Nephron (organoid): ENCODE results near the gene TNFRSF25.

ENCODE experiments used
- H3K27ac Mint-ChIP-seq, 3 experiments: 2 replicates each; pipeline ENCODE4 v1.8.0; 2020; ENCODE audit warnings: mixed read lengths in 3 of 3, mild to moderate bottlenecking in 2 of 3, moderate library complexity in 1 of 3
- H3K27me3 Mint-ChIP-seq: 2 replicates; pipeline ENCODE4 v1.8.0; 2021; ENCODE audit warnings: low read depth, mild to moderate bottlenecking, moderate library complexity, mixed read lengths
- H3K36me3 Mint-ChIP-seq: 2 replicates; pipeline ENCODE4 v1.8.0; 2020; ENCODE audit warnings: low read depth, mixed read lengths
- H3K4me1 Mint-ChIP-seq: 2 replicates; pipeline ENCODE4 v1.8.0; 2020; ENCODE audit warnings: mixed read lengths
- H3K4me3 Mint-ChIP-seq, 3 experiments: 2 replicates each; pipeline ENCODE4 v1.8.0; 2020; ENCODE audit warnings: mild to moderate bottlenecking in 3 of 3, mixed read lengths in 3 of 3, moderate library complexity in 2 of 3
- H3K9me3 Mint-ChIP-seq: 2 replicates; pipeline ENCODE4 v1.8.0; 2020; ENCODE audit warnings: mixed read lengths
- CTCF ChIP-seq, 3 experiments: fragments of 200-600 bp; sonication (generic); IDR thresholded peaks; one replicate each; pipeline ENCODE4 v1.5.0; 2021; ENCODE audit warnings: antibody characterized with exemption in 3 of 3; ENCODE audit not compliant: unreplicated experiment in 3 of 3

TNFRSF25 gene

GRCh38 chr1:6499296-6499695, 33.3 kb upstream of the TNFRSF25 start:
- H3K4me1 Mint-ChIP-seq: peaks cover 42% of the 10 kb centered on the region
- H3K4me3 Mint-ChIP-seq: peak overlapping the region; percentile 67 to 81 (median 77)
- no peaks in the 10 kb centered on the region for H3K36me3 Mint-ChIP-seq
- peak overlapping the region in 1 of 3 experiments; percentile 54 for H3K27ac Mint-ChIP-seq
- TF ChIP-seq CTCF (IDR thresholded peaks at IDR 0.05; ENCODE audit: unreplicated experiment in 3 of 3): no peak
- no peaks in the 10 kb centered on the region for H3K9me3 Mint-ChIP-seq
- peaks cover 10% of the 10 kb centered on the region for H3K27me3 Mint-ChIP-seq

GRCh38 chr1:6498576-6499111, 32.7 kb upstream of the TNFRSF25 start:
- H3K4me1 Mint-ChIP-seq: peaks cover 42% of the 10 kb centered on the region
- TF ChIP-seq CTCF (IDR thresholded peaks at IDR 0.05; ENCODE audit: unreplicated experiment in 3 of 3): no peak
- peak overlapping the region; percentile 67 to 84 (median 81) for H3K4me3 Mint-ChIP-seq
- H3K36me3 Mint-ChIP-seq: no peaks in the 10 kb centered on the region
- H3K9me3 Mint-ChIP-seq: no peaks in the 10 kb centered on the region
- H3K27ac Mint-ChIP-seq: peak overlapping the region in 1 of 3 experiments; percentile 54
- peaks cover 8% of the 10 kb centered on the region for H3K27me3 Mint-ChIP-seq

GRCh38 chr1:6497867-6498575, 32.0 kb upstream of the TNFRSF25 start:
- peak overlapping the region; percentile 81 to 84 (median 83) for H3K4me3 Mint-ChIP-seq
- peaks cover 8% of the 10 kb centered on the region for H3K27me3 Mint-ChIP-seq
- no peaks in the 10 kb centered on the region for H3K36me3 Mint-ChIP-seq
- peak overlapping the region in 2 of 3 experiments; percentile 19 to 83 for H3K27ac Mint-ChIP-seq
- H3K9me3 Mint-ChIP-seq: no peaks in the 10 kb centered on the region
- TF ChIP-seq CTCF (IDR thresholded peaks at IDR 0.05; ENCODE audit: unreplicated experiment in 3 of 3): no peak
- H3K4me1 Mint-ChIP-seq: peaks cover 42% of the 10 kb centered on the region

GRCh38 chr1:6497215-6497866, 31.4 kb upstream of the TNFRSF25 start:
- H3K36me3 Mint-ChIP-seq: no peaks in the 10 kb centered on the region
- peaks cover 8% of the 10 kb centered on the region for H3K27me3 Mint-ChIP-seq
- TF ChIP-seq CTCF (IDR thresholded peaks at IDR 0.05; ENCODE audit: unreplicated experiment in 3 of 3): no peak
- H3K27ac Mint-ChIP-seq: peak overlapping the region in 2 of 3 experiments; percentile 19 to 83
- peaks cover 42% of the 10 kb centered on the region for H3K4me1 Mint-ChIP-seq
- H3K9me3 Mint-ChIP-seq: no peaks in the 10 kb centered on the region
- peak overlapping the region; percentile 81 to 84 (median 83) for H3K4me3 Mint-ChIP-seq

- no peaks in the 10 kb centered on the region for H3K36me3 Mint-ChIP-seq
- H3K4me1 Mint-ChIP-seq: peaks cover 38% of the 10 kb centered on the region
- H3K9me3 Mint-ChIP-seq: no peaks in the 10 kb centered on the region
- peak overlapping the region; percentile 79 to 87 (median 85) for H3K4me3 Mint-ChIP-seq
- peaks cover 9% of the 10 kb centered on the region for H3K27me3 Mint-ChIP-seq
- no peak for TF ChIP-seq CTCF (IDR thresholded peaks at IDR 0.05; ENCODE audit: unreplicated experiment in 3 of 3)
- H3K27ac Mint-ChIP-seq: no peak overlapping the region
Measured at GRCh38 chr1:6496890-6497214, 30.9 kb upstream of the TNFRSF25 start.
